OCI-LY1 (cell line): ENCODE measurements around the gene CFAP251.

ENCODE experiments used
- H2AFZ ChIP-seq: fragments of 200-600 bp; sonication (generic), shearing (Covaris generic); 2 replicates; pipeline ENCODE4 v1.6.0; 2014; ENCODE audit warnings: antibody characterized with exemption, mild to moderate bottlenecking, low read length
- H3F3A ChIP-seq: fragments of 200-600 bp; sonication (generic), shearing (Covaris generic); 2 replicates; pipeline ENCODE4 v1.6.0; 2014; ENCODE audit warnings: mild to moderate bottlenecking, antibody characterized with exemption, low read length, moderate library complexity; ENCODE audit not compliant: insufficient read depth
- H3K27ac ChIP-seq: fragments of 200-600 bp; sonication (generic); 2 replicates; pipeline ENCODE4 v1.5.1; 2014; ENCODE audit warnings: low read length, mixed run types, mild to moderate bottlenecking, low read depth; ENCODE audit not compliant: poor library complexity, severe bottlenecking
- H3K27me3 ChIP-seq: fragments of 200-600 bp; sonication (generic); 2 replicates; pipeline ENCODE4 v1.6.0; 2014; ENCODE audit warnings: antibody characterized with exemption, mild to moderate bottlenecking, low read length, moderate library complexity; ENCODE audit not compliant: insufficient read depth
- H3K36me3 ChIP-seq: fragments of 200-600 bp; sonication (generic); 2 replicates; pipeline ENCODE4 v1.6.1; 2014; ENCODE audit warnings: mild to moderate bottlenecking, antibody characterized with exemption, low read length, moderate library complexity, mixed read lengths; ENCODE audit not compliant: insufficient read depth
- H3K4me1 ChIP-seq: fragments of 200-600 bp; sonication (generic); 2 replicates; pipeline ENCODE4 v1.5.1; 2014; ENCODE audit warnings: mild to moderate bottlenecking, low read length, moderate library complexity; ENCODE audit not compliant: insufficient read depth, severe bottlenecking
- H3K4me2 ChIP-seq: fragments of 200-600 bp; sonication (generic), shearing (Covaris generic); 2 replicates; pipeline ENCODE4 v1.6.1; 2014; ENCODE audit warnings: low read length
- H3K4me3 ChIP-seq: fragments of 200-600 bp; sonication (generic); 2 replicates; pipeline ENCODE4 v1.5.1; 2014; ENCODE audit warnings: low read length, low read depth, mild to moderate bottlenecking, mixed read lengths; ENCODE audit not compliant: poor library complexity, severe bottlenecking
- H3K79me2 ChIP-seq: fragments of 200-600 bp; shearing (Covaris generic); 2 replicates; pipeline ENCODE4 v1.6.1; 2016; ENCODE audit warnings: mixed run types, low read length, mixed read lengths; ENCODE audit not compliant: insufficient read depth
- H3K9ac ChIP-seq: fragments of 200-600 bp; sonication (generic), shearing (Covaris generic); 2 replicates; pipeline ENCODE4 v1.6.1; 2014; ENCODE audit warnings: mild to moderate bottlenecking, low read length, mixed read lengths
- H3K9me2 ChIP-seq: fragments of 200-600 bp; sonication (generic), shearing (Covaris generic); 2 replicates; pipeline ENCODE4 v1.6.1; 2014; ENCODE audit warnings: low read depth, mild to moderate bottlenecking, low read length, mixed read lengths
- H3K9me3 ChIP-seq: fragments of 200-600 bp; shearing (Covaris generic); 2 replicates; pipeline ENCODE4 v1.6.1; 2014; ENCODE audit warnings: low read length, mixed read lengths
- H4K20me1 ChIP-seq: fragments of 200-600 bp; sonication (generic), shearing (Covaris generic); 2 replicates; pipeline ENCODE4 v1.6.0; 2016; ENCODE audit warnings: mild to moderate bottlenecking, low read length; ENCODE audit not compliant: insufficient read depth
- EZH2 ChIP-seq: fragments of 200-600 bp; sonication (generic), shearing (Covaris generic); IDR thresholded peaks from 2 replicates; pipeline ENCODE4 v1.8.0; 2017; ENCODE audit warnings: borderline replicate concordance, mixed run types, mild to moderate bottlenecking, antibody characterized with exemption, low read length, moderate library complexity, mixed read lengths
- TF ChIP-seq, protein P1 (sequence below): fragments of 200-600 bp; sonication (generic), shearing (Covaris generic); IDR thresholded peaks from 2 replicates; pipeline ENCODE4 v1.5.1; 2017; ENCODE audit warnings: mild to moderate bottlenecking, antibody characterized with exemption, low read length, moderate library complexity, mixed read lengths

The CFAP251 gene

DNA sequence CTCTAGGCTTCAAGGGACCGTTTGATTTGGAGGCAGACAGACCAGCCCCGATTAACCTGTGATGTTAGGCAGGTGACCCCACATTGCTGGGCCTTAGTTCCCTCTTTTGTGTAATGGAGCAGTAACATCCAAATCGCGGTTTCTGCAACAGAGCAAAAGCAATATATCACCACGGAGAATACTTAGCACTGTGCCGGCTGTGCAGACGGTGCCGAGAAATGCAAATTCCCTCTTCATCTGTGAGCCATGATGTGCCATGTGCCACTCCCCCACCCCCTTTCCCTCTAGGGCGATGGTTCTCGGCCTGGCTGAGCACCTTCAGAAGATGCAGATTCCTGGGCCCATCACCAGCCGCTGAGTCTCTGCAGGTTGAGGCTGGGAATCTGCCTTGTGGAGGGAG, 114.2 kb downstream of the CFAP251 start:
- Histone ChIP-seq H3K27ac (peak overlapping the region; percentile 97), H3K27me3 (no peaks in the 10 kb centered on the region), H3K36me3 (peaks cover 63% of the 10 kb centered on the region), H4K20me1 (no peaks in the 10 kb centered on the region), H2AFZ (no peak overlapping the region), H3K4me2 (peak overlapping the region; percentile 45), H3F3A (no peaks in the 10 kb centered on the region), H3K4me3 (peak overlapping the region; percentile 13), H3K9ac (peak overlapping the region; percentile 10; the same call in 1 of the 2 replicates), H3K9me3 (no peaks in the 10 kb centered on the region), H3K4me1 (peaks cover 54% of the 10 kb centered on the region), H3K79me2 (peaks cover 22% of the 10 kb centered on the region; the same call in 1 of the 2 replicates), H3K9me2 (no peaks in the 10 kb centered on the region)
- TF ChIP-seq EZH2, result no peak
- TF ChIP-seq, protein P1, sequence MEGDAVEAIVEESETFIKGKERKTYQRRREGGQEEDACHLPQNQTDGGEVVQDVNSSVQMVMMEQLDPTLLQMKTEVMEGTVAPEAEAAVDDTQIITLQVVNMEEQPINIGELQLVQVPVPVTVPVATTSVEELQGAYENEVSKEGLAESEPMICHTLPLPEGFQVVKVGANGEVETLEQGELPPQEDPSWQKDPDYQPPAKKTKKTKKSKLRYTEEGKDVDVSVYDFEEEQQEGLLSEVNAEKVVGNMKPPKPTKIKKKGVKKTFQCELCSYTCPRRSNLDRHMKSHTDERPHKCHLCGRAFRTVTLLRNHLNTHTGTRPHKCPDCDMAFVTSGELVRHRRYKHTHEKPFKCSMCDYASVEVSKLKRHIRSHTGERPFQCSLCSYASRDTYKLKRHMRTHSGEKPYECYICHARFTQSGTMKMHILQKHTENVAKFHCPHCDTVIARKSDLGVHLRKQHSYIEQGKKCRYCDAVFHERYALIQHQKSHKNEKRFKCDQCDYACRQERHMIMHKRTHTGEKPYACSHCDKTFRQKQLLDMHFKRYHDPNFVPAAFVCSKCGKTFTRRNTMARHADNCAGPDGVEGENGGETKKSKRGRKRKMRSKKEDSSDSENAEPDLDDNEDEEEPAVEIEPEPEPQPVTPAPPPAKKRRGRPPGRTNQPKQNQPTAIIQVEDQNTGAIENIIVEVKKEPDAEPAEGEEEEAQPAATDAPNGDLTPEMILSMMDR, result no peak

DNA sequence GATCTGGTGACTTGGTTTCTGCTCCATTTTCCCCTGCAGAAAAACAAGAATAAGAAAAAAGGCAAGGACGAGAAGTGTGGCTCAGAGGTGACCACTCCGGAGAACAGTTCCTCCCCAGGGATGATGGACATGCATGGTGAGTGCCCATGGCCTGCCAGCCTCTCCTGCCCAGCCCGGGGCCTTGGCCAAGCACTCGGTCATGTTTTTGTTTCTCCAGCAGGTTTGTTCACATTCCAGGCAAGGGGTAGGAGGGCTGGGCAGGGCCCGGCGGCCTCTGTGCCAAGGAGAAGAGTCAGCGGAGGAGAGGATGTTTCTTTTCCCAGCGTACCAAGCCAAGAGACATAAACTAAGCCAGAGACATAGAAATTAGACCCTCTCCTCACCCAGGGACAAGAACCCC, 116.9 kb downstream of the CFAP251 start:
- no peak overlapping the region for H3K4me3 ChIP-seq
- H3K79me2 ChIP-seq, result peaks cover 12% of the 10 kb centered on the region; the same call in 1 of the 2 replicates
- no peaks in the 10 kb centered on the region for H4K20me1 ChIP-seq
- TF ChIP-seq EZH2, result no peak
- TF ChIP-seq, protein P1, result no peak
- H3K27ac ChIP-seq, result no peak overlapping the region
- no peaks in the 10 kb centered on the region for H3K9me2 ChIP-seq
- peaks cover 82% of the 10 kb centered on the region for H3K36me3 ChIP-seq
- H3F3A ChIP-seq, result no peaks in the 10 kb centered on the region
- no peak overlapping the region for H3K4me2 ChIP-seq
- no peaks in the 10 kb centered on the region for H3K9me3 ChIP-seq
- no peak overlapping the region for H2AFZ ChIP-seq
- no peak overlapping the region for H3K9ac ChIP-seq
- H3K4me1 ChIP-seq, result peaks cover 27% of the 10 kb centered on the region
- no peaks in the 10 kb centered on the region for H3K27me3 ChIP-seq

DNA sequence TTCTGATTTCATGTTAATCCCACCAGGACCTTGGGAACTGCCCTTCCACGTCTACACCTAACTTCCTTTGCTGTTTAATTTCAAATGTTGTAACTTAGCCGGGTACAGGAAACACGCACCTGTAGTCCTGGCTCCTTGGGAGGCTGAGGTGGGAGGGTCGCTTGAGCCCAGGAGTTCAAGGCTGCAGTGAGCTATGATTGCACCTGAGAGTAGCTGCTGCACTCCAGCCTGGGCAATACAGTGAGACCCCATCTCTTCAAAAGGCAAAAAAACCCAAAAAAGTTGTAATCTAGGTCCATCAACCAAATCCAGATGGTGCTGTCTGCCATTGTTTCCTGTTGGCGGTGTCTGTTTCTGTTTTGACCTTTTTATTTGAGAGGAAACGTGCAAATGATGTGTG, 117.8 kb downstream of the CFAP251 start:
- no peak overlapping the region for H3K9ac ChIP-seq
- H3K4me2 ChIP-seq, result no peak overlapping the region
- H3K4me3 ChIP-seq, result no peak overlapping the region
- peaks cover 19% of the 10 kb centered on the region for H3K4me1 ChIP-seq
- no peaks in the 10 kb centered on the region for H3K27me3 ChIP-seq
- H3K79me2 ChIP-seq, result peaks cover 12% of the 10 kb centered on the region; the same call in 1 of the 2 replicates
- no peaks in the 10 kb centered on the region for H3K9me3 ChIP-seq
- H3K36me3 ChIP-seq, result peaks cover 84% of the 10 kb centered on the region
- no peaks in the 10 kb centered on the region for H3K9me2 ChIP-seq
- H3F3A ChIP-seq, result no peaks in the 10 kb centered on the region
- TF ChIP-seq EZH2, result no peak
- TF ChIP-seq, protein P1, result no peak
- H4K20me1 ChIP-seq, result no peaks in the 10 kb centered on the region
- no peak overlapping the region for H3K27ac ChIP-seq
- no peak overlapping the region for H2AFZ ChIP-seq
